MG63 (cell line): Measurements from ENCODE around the gene GRID1. TPM values are rescaled to one million over a fixed set of nuclear protein-coding genes. Genes with fewer than 3 reads are reported as not detected.
"Not testable (repeated sequence)": the region's sequence is repeated elsewhere in the genome, so short reads cannot be mapped to it uniquely, and the experiment has no call there.

ENCODE experiments used
- DNase-seq: peaks from one replicate; pipeline ENCODE4 v3.0.0-alpha.2; 2020
- H3K27me3 ChIP-seq: fragments of 250-450 bp; sonication (Bioruptor Pico); 2 replicates; pipeline ENCODE4 v1.5.1; 2020; ENCODE audit warnings: mild to moderate bottlenecking, moderate library complexity
- H3K36me3 ChIP-seq: fragments of 250-450 bp; sonication (Bioruptor Pico); 2 replicates; pipeline ENCODE4 v1.5.1; 2020; ENCODE audit warnings: mild to moderate bottlenecking, moderate library complexity
- H3K4me3 ChIP-seq: fragments of 250-450 bp; sonication (Bioruptor Pico); 2 replicates; pipeline ENCODE4 v1.5.1; 2020; ENCODE audit warnings: mild to moderate bottlenecking, moderate library complexity
- H3K9me3 ChIP-seq: fragments of 250-450 bp; sonication (Bioruptor Pico); 2 replicates; pipeline ENCODE4 v1.5.1; 2020; ENCODE audit warnings: mild to moderate bottlenecking, moderate library complexity
- total RNA-seq: library from RNA; depleted of rRNA; stranded (reverse); fragments of >200 nt; shearing (Covaris generic); gene quantifications from 2 replicates; pipeline ENCODE4 v1.2.3, GENCODE V29; 2014; ENCODE audit warnings: low replicate concordance

The GRID1 gene
- total RNA-seq, 1 experiment from 2014 or later, result 0.10 TPM

- H3K4me3 ChIP-seq, result no peak overlapping the region
- DNase-seq, result no peak
- H3K9me3 ChIP-seq, result no peaks in the 10 kb centered on the region
- H3K36me3 ChIP-seq, result no peaks in the 10 kb centered on the region
- no peaks in the 10 kb centered on the region for H3K27me3 ChIP-seq
Measured at GRCh38 chr10:85720931-85721590, 645.5 kb downstream of the GRID1 start.

GRCh38 chr10:85719408-85719807 lies 647.2 kb downstream of the GRID1 start:
- Histone ChIP-seq H3K27me3 (0 out of 2 replicates have a peak, but pooled peaks cover 3% of the 10 kb centered on the region), H3K9me3 (no peaks in the 10 kb centered on the region), H3K36me3 (no peaks in the 10 kb centered on the region), H3K4me3 (no peak overlapping the region)
- no peak for DNase-seq

- DNase-seq, result no peak
- Histone ChIP-seq H3K9me3 (no peaks in the 10 kb centered on the region), H3K36me3 (no peaks in the 10 kb centered on the region), H3K4me3 (no peak overlapping the region), H3K27me3 (0 out of 2 replicates have a peak, but pooled peaks cover 3% of the 10 kb centered on the region)
Measured at GRCh38 chr10:85713885-85714284, 652.7 kb downstream of the GRID1 start.

GRCh38 chr10:85702768-85703167 lies 663.8 kb downstream of the GRID1 start:
- Histone ChIP-seq H3K4me3 (no peak overlapping the region), H3K9me3 (no peaks in the 10 kb centered on the region), H3K27me3 (no peaks in the 10 kb centered on the region), H3K36me3 (no peaks in the 10 kb centered on the region)
- no peak for DNase-seq

- not testable (repeated sequence) for H3K4me3 ChIP-seq, H3K27me3 ChIP-seq, H3K36me3 ChIP-seq, H3K9me3 ChIP-seq, DNase-seq
Measured at GRCh38 chr10:85699066-85699465, 667.5 kb downstream of the GRID1 start.

GRCh38 chr10:85696893-85697292 lies 669.7 kb downstream of the GRID1 start:
- DNase-seq, result no peak
- Histone ChIP-seq H3K9me3 (no peaks in the 10 kb centered on the region), H3K27me3 (no peaks in the 10 kb centered on the region), H3K4me3 (no peak overlapping the region), H3K36me3 (no peaks in the 10 kb centered on the region)

GRCh38 chr10:85682621-85683020 lies 684.0 kb downstream of the GRID1 start:
- Histone ChIP-seq H3K36me3 (no peaks in the 10 kb centered on the region), H3K4me3 (no peak overlapping the region), H3K27me3 (no peaks in the 10 kb centered on the region), H3K9me3 (no peaks in the 10 kb centered on the region)
- no peak for DNase-seq

GRCh38 chr10:85679710-85680109 lies 686.9 kb downstream of the GRID1 start:
- Histone ChIP-seq H3K9me3 (no peaks in the 10 kb centered on the region), H3K36me3 (no peaks in the 10 kb centered on the region), H3K27me3 (no peaks in the 10 kb centered on the region), H3K4me3 (no peak overlapping the region)
- DNase-seq, result no peak

GRCh38 chr10:85679061-85679460 lies 687.5 kb downstream of the GRID1 start:
- Histone ChIP-seq H3K4me3 (no peak overlapping the region), H3K36me3 (no peaks in the 10 kb centered on the region), H3K27me3 (no peaks in the 10 kb centered on the region), H3K9me3 (no peaks in the 10 kb centered on the region)
- no peak for DNase-seq

GRCh38 chr10:85674851-85675250 lies 691.7 kb downstream of the GRID1 start:
- Histone ChIP-seq H3K9me3 (no peaks in the 10 kb centered on the region; the same call in 1 of the 2 replicates), H3K27me3 (no peaks in the 10 kb centered on the region), H3K4me3 (no peak overlapping the region), H3K36me3 (no peaks in the 10 kb centered on the region)
- no peak for DNase-seq

GRCh38 chr10:85673270-85673669 lies 693.3 kb downstream of the GRID1 start:
- no peak for DNase-seq
- H3K9me3 ChIP-seq, result no peaks in the 10 kb centered on the region; the same call in 1 of the 2 replicates

GRCh38 chr10:85671530-85671929 lies 695.1 kb downstream of the GRID1 start:
- no peak overlapping the region for H3K4me3 ChIP-seq
- DNase-seq, result no peak
- no peaks in the 10 kb centered on the region for H3K27me3 ChIP-seq
- no peaks in the 10 kb centered on the region for H3K36me3 ChIP-seq
- no peaks in the 10 kb centered on the region; the same call in 1 of the 2 replicates for H3K9me3 ChIP-seq

More at GRCh38 chr10:85673270-85673669, 693.3 kb downstream of the GRID1 start:
- Histone ChIP-seq H3K4me3 (no peak overlapping the region), H3K36me3 (no peaks in the 10 kb centered on the region), H3K27me3 (no peaks in the 10 kb centered on the region)

- H3K36me3 ChIP-seq, result no peaks in the 10 kb centered on the region
- no peaks in the 10 kb centered on the region; the same call in 1 of the 2 replicates for H3K9me3 ChIP-seq
- no peak overlapping the region for H3K4me3 ChIP-seq
- no peaks in the 10 kb centered on the region for H3K27me3 ChIP-seq
- no peak for DNase-seq
Measured at GRCh38 chr10:85668522-85668921, 698.1 kb downstream of the GRID1 start.

GRCh38 chr10:85667638-85668233 lies 698.9 kb downstream of the GRID1 start:
- no peaks in the 10 kb centered on the region for H3K36me3 ChIP-seq
- DNase-seq, result no peak
- H3K9me3 ChIP-seq, result no peaks in the 10 kb centered on the region; the same call in 1 of the 2 replicates
- no peak overlapping the region for H3K4me3 ChIP-seq
- H3K27me3 ChIP-seq, result no peaks in the 10 kb centered on the region

GRCh38 chr10:85666987-85667386 lies 699.6 kb downstream of the GRID1 start:
- no peaks in the 10 kb centered on the region for H3K27me3 ChIP-seq
- H3K4me3 ChIP-seq, result no peak overlapping the region
- DNase-seq, result no peak
- no peaks in the 10 kb centered on the region for H3K36me3 ChIP-seq
- H3K9me3 ChIP-seq, result no peaks in the 10 kb centered on the region

- no peak for DNase-seq
- no peaks in the 10 kb centered on the region for H3K9me3 ChIP-seq
- H3K27me3 ChIP-seq, result no peaks in the 10 kb centered on the region
- H3K4me3 ChIP-seq, result no peak overlapping the region
- H3K36me3 ChIP-seq, result no peaks in the 10 kb centered on the region
Measured at GRCh38 chr10:85666102-85666501, 700.5 kb downstream of the GRID1 start.

GRCh38 chr10:85665681-85666080 lies 700.9 kb downstream of the GRID1 start:
- no peak overlapping the region for H3K4me3 ChIP-seq
- DNase-seq, result no peak

GRCh38 chr10:85665078-85665477 lies 701.5 kb downstream of the GRID1 start:
- Histone ChIP-seq H3K36me3 (no peaks in the 10 kb centered on the region), H3K4me3 (no peak overlapping the region)

More at GRCh38 chr10:85665681-85666080, 700.9 kb downstream of the GRID1 start:
- Histone ChIP-seq H3K9me3 (no peaks in the 10 kb centered on the region), H3K36me3 (no peaks in the 10 kb centered on the region), H3K27me3 (no peaks in the 10 kb centered on the region)

More at GRCh38 chr10:85665078-85665477, 701.5 kb downstream of the GRID1 start:
- no peak for DNase-seq
- no peaks in the 10 kb centered on the region for H3K27me3 ChIP-seq
- H3K9me3 ChIP-seq, result no peaks in the 10 kb centered on the region
